Measurements from ENCODE around the gene CDC42BPB.

Gene CDC42BPB

GRCh38 chr14:102991376-102991775 is 66.0 kb downstream of the CDC42BPB start:
- no peak for DNase-seq

- no peak for DNase-seq
Observed at GRCh38 chr14:102988054-102988453, 69.3 kb downstream of the CDC42BPB start.

- DNase-seq, result no peak
Observed at GRCh38 chr14:102986810-102987579, 70.4 kb downstream of the CDC42BPB start.

- DNase-seq, result no peak
Observed at GRCh38 chr14:102985665-102986064, 71.7 kb downstream of the CDC42BPB start.

- no peak for DNase-seq
Observed at GRCh38 chr14:102984336-102985102, 72.8 kb downstream of the CDC42BPB start.

GRCh38 chr14:102983496-102983895 is 73.9 kb downstream of the CDC42BPB start:
- DNase-seq, result no peak

GRCh38 chr14:102982852-102983470 is 74.4 kb downstream of the CDC42BPB start:
- no peak for DNase-seq

- DNase-seq, result no peak
Observed at GRCh38 chr14:102980409-102980810, 76.9 kb downstream of the CDC42BPB start.

GRCh38 chr14:102979406-102979805 is 77.9 kb downstream of the CDC42BPB start:
- DNase-seq, result no peak

- DNase-seq, result no peak
Observed at GRCh38 chr14:102977475-102977874, 79.9 kb downstream of the CDC42BPB start.

- no peak for DNase-seq
Observed at GRCh38 chr14:102975662-102976061, 81.7 kb downstream of the CDC42BPB start.

- DNase-seq, result peak; percentile 66 to 87
Observed at GRCh38 chr14:102973706-102974285, 83.6 kb downstream of the CDC42BPB start.

GRCh38 chr14:102971836-102972606 is 85.3 kb downstream of the CDC42BPB start:
- DNase-seq, result no peak

GRCh38 chr14:102971314-102971713 is 86.0 kb downstream of the CDC42BPB start:
- no peak for DNase-seq

GRCh38 chr14:102970496-102970895 is 86.9 kb downstream of the CDC42BPB start:
- DNase-seq, result no peak

- DNase-seq, result no peak
Observed at GRCh38 chr14:102969901-102970300, 87.4 kb downstream of the CDC42BPB start.

- no peak for DNase-seq
Observed at GRCh38 chr14:102969060-102969791, 88.1 kb downstream of the CDC42BPB start.

GRCh38 chr14:102968306-102968705 is 89.0 kb downstream of the CDC42BPB start:
- no peak for DNase-seq

- no peak for DNase-seq
Observed at GRCh38 chr14:102967506-102967795, 89.9 kb downstream of the CDC42BPB start.

GRCh38 chr14:102966681-102967505 is 90.5 kb downstream of the CDC42BPB start:
- no peak for DNase-seq

All from inflammatory macrophage (primary cell).